Measurements from ENCODE around the gene CATSPERB. TPM values are rescaled to one million over a fixed set of nuclear protein-coding genes. Genes with fewer than 3 reads are reported as not detected.
"Not testable (repeated sequence)": the region's sequence is repeated elsewhere in the genome, so short reads cannot be mapped to it uniquely, and the experiment has no call there.

CATSPERB gene
- total RNA-seq, 1 experiment from 2014 or later = not detected

DNA sequence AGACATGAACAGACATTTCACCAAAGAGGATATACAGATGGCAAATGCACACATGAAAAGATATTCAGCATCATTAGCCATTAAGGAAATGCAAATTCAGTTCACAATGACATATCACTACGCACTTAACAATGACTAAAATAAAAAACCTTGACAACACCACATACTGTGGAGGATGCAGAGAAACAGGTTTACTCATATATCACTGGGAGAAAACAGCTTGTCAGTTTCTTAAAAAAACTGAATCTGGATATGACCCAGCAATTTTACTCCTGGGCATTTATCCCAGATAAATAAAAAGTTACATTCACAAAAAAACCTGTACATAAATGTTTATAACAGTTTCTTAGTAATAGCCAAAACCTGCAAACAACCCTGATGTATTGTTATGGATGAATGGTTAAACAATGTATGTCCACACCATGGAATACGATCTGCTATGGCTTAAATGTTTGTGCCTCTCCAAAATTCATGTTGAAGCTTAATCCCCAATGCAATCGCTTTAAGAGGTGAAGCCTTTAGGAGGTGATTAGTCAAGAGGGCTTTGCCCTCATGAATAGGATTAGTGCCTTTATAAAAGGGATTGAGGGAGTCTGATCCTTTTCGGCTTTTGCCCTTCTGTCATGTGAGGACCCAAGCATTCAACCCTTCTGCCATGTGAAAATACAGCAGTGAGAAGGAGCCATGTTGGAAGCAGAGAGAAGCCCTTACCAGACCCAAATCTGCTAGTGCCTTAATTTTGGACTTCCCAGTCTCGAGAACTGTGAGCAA, 185.8 kb downstream of the CATSPERB start:
- H3K4me1 ChIP-seq (ENCODE audit: low read length) = no peaks in the 10 kb centered on the region
- peaks cover 7% of the 10 kb centered on the region; the same call in 1 of the 2 replicates for H3K9me3 ChIP-seq (ENCODE audit: low read length)
- no peak overlapping the region for H3K4me2 ChIP-seq (ENCODE audit: low read depth, low read length, poor library complexity, severe bottlenecking)
- no peak overlapping the region for H3K9ac ChIP-seq (ENCODE audit: low read length)
- DNase-seq = no peak
- H3K36me3 ChIP-seq (ENCODE audit: insufficient read depth, low read length) = no peaks in the 10 kb centered on the region
- H2AFZ ChIP-seq (ENCODE audit: low read length) = no peak overlapping the region
- no peak overlapping the region for H3K27ac ChIP-seq (ENCODE audit: low read length)
- no peaks in the 10 kb centered on the region for H3K9me2 ChIP-seq (replicated peaks; ENCODE audit: insufficient read depth, low read length)
- H3K27me3 ChIP-seq (ENCODE audit: low read length) = peaks cover 4% of the 10 kb centered on the region; the same call in 1 of the 2 replicates
- no peaks in the 10 kb centered on the region for H4K20me1 ChIP-seq (ENCODE audit: insufficient read depth, low read depth, low read length)
- no peak overlapping the region for H3K4me3 ChIP-seq (ENCODE audit: low read length)
- H3K79me2 ChIP-seq (ENCODE audit: low read length) = no peaks in the 10 kb centered on the region

DNA sequence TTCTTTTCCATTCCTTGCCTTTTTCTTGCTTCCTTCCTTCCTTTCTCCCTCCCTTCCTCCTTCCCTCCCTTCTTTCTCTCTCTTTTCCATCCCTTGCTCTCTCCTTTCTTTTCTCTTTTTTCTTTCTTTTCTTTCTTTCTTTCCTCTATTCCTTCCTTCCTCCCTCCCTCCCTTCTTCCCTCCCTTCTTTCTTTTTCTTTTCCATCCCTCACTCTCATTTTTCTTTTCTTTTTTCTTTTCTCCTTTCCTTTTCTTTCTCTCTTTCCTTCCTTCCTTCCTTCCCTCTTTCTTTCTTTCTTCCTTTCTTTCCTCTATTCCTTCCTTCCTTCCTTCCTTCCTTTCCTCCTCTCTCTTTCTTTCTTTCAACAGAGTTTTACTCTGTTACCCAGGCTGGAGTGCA, 186.7 kb downstream of the CATSPERB start:
- Histone ChIP-seq H3K36me3 (ENCODE audit: insufficient read depth, low read length) (no peaks in the 10 kb centered on the region), H3K27me3 (ENCODE audit: low read length) (peaks cover 4% of the 10 kb centered on the region; the same call in 1 of the 2 replicates), H4K20me1 (ENCODE audit: insufficient read depth, low read depth, low read length) (no peaks in the 10 kb centered on the region), H3K9ac (ENCODE audit: low read length) (no peak overlapping the region), H3K27ac (ENCODE audit: low read length) (no peak overlapping the region), H3K79me2 (ENCODE audit: low read length) (no peaks in the 10 kb centered on the region), H3K9me3 (ENCODE audit: low read length) (peaks cover 7% of the 10 kb centered on the region; the same call in 1 of the 2 replicates), H3K4me1 (ENCODE audit: low read length) (no peaks in the 10 kb centered on the region), H3K9me2 (replicated peaks; ENCODE audit: insufficient read depth, low read length) (no peaks in the 10 kb centered on the region), H2AFZ (ENCODE audit: low read length) (no peak overlapping the region), H3K4me3 (ENCODE audit: low read length) (no peak overlapping the region), H3K4me2 (ENCODE audit: low read depth, low read length, poor library complexity, severe bottlenecking) (no peak overlapping the region)
- DNase-seq = no peak

DNA sequence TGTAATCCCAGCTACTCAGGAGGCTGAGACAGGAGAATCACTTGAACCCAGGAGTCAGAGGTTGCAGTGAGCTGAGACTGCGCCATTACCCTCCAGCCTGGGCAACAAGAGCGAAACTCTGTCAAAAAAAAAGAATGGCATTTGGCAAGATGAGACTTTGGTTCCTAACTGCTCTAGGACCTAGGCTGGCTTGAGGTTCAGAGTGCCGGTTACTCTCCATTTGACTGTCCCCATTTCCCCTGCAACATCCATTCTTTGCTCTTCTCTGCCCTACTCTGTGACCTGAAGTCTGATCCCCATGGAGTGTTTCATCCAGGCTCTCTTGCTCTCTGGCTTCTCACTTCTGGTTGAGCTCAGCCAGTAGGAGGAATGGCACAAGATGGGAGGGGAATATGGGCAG, 195.6 kb downstream of the CATSPERB start:
- Histone ChIP-seq H3K27me3 (ENCODE audit: low read length) (no peaks in the 10 kb centered on the region), H3K27ac (ENCODE audit: low read length) (no peak overlapping the region), H3K4me2 (ENCODE audit: low read depth, low read length, poor library complexity, severe bottlenecking) (no peak overlapping the region)

DNA sequence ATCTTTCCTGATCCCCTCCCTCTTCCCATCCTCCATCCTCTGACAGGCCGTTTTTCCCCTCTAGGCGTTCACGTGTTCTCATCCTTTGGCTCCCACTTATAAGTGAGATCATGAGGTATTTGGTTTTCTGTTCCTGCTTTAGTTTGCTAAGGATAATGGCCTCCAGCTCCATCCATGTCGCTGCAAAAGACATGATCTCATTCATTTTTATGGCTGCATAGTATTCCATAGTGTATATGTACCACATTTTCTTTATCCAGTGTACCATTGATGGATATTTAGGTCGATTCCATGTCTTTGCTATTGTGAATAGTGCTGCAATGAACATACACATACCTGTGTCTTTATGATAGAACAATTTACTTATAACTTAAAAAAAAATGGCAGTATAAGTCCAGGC, 197.8 kb downstream of the CATSPERB start:
- H3K36me3 ChIP-seq (ENCODE audit: insufficient read depth, low read length); DNase-seq; H3K27ac ChIP-seq (ENCODE audit: low read length): not testable (repeated sequence)

More for the DNA sequence above, 195.6 kb downstream of the CATSPERB start:
- no peaks in the 10 kb centered on the region for H4K20me1 ChIP-seq (ENCODE audit: insufficient read depth, low read depth, low read length)
- H3K4me1 ChIP-seq (ENCODE audit: low read length) = no peaks in the 10 kb centered on the region
- H2AFZ ChIP-seq (ENCODE audit: low read length) = no peak overlapping the region
- no peak overlapping the region for H3K9ac ChIP-seq (ENCODE audit: low read length)
- no peak for DNase-seq
- H3K9me2 ChIP-seq (replicated peaks; ENCODE audit: insufficient read depth, low read length) = no peaks in the 10 kb centered on the region
- H3K4me3 ChIP-seq (ENCODE audit: low read length) = no peak overlapping the region
- H3K9me3 ChIP-seq (ENCODE audit: low read length) = no peaks in the 10 kb centered on the region
- no peaks in the 10 kb centered on the region for H3K79me2 ChIP-seq (ENCODE audit: low read length)
- H3K36me3 ChIP-seq (ENCODE audit: insufficient read depth, low read length) = no peaks in the 10 kb centered on the region

DNA sequence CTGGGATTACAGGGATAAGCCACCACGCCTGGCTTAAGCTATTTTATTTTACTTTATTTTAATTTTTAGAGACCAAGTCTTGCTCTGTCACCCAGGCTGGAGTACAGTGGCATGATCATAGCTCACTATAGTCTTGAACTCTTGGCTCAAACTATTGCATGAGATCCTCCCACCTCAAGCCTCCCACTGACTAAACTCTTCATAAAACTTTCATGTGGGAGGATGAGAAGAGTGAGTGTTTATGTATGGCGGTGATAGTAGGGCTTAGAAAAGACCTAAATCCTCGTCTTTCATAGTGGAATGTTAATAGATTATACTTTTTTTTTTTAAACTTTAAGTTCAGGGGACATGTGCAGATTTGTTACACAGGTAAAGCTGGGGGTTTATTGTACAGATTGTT, 198.3 kb downstream of the CATSPERB start:
- Histone ChIP-seq H3K9me3 (ENCODE audit: low read length) (no peaks in the 10 kb centered on the region), H4K20me1 (ENCODE audit: insufficient read depth, low read depth, low read length) (no peaks in the 10 kb centered on the region), H3K9ac (ENCODE audit: low read length) (no peak overlapping the region), H3K9me2 (replicated peaks; ENCODE audit: insufficient read depth, low read length) (no peaks in the 10 kb centered on the region), H3K79me2 (ENCODE audit: low read length) (no peaks in the 10 kb centered on the region), H3K27ac (ENCODE audit: low read length) (no peak overlapping the region), H3K4me3 (ENCODE audit: low read length) (no peak overlapping the region), H3K27me3 (ENCODE audit: low read length) (no peaks in the 10 kb centered on the region), H3K36me3 (ENCODE audit: insufficient read depth, low read length) (no peaks in the 10 kb centered on the region), H2AFZ (ENCODE audit: low read length) (no peak overlapping the region), H3K4me2 (ENCODE audit: low read depth, low read length, poor library complexity, severe bottlenecking) (no peak overlapping the region), H3K4me1 (ENCODE audit: low read length) (no peaks in the 10 kb centered on the region)
- DNase-seq = no peak

More for the DNA sequence above, 197.8 kb downstream of the CATSPERB start:
- not testable (repeated sequence) for H4K20me1 ChIP-seq (ENCODE audit: insufficient read depth, low read depth, low read length); H3K4me3 ChIP-seq (ENCODE audit: low read length); H3K79me2 ChIP-seq (ENCODE audit: low read length); H3K4me2 ChIP-seq (ENCODE audit: low read depth, low read length, poor library complexity, severe bottlenecking); H3K4me1 ChIP-seq (ENCODE audit: low read length); H3K9ac ChIP-seq (ENCODE audit: low read length); H3K27me3 ChIP-seq (ENCODE audit: low read length); H3K9me3 ChIP-seq (ENCODE audit: low read length); H3K9me2 ChIP-seq (replicated peaks; ENCODE audit: insufficient read depth, low read length); H2AFZ ChIP-seq (ENCODE audit: low read length)

Small RNA genes lying within 50 kb of the gene (small RNA-seq; reads per million reads assigned to genes)
- gene AL133373.1 (not detected), gene POLR3GP1 (not detected), gene RF00012 (not detected)

Other genes starting within 250 kb of the CATSPERB start
- 99.5 and 100 TPM in 2 replicates for gene PPP4R3A, start 221.8 kb downstream of the CATSPERB start, total RNA-seq (2014; rRNA removed; shearing (Covaris generic); ENCODE audit: low replicate concordance)
- gene TC2N, start 135.4 kb upstream of the CATSPERB start, total RNA-seq (2014; rRNA removed; shearing (Covaris generic); ENCODE audit: low replicate concordance) = not detected in 2 replicates
- gene FBLN5, start 215.6 kb upstream of the CATSPERB start, total RNA-seq (2014; rRNA removed; shearing (Covaris generic); ENCODE audit: low replicate concordance) = not detected in 2 replicates

Data from Karpas-422 (cell line).